Upper lobe of left lung (tissue), 6 donors: ENCODE results near the gene TAF1B. TPM values are rescaled to one million over a fixed set of nuclear protein-coding genes. Genes with fewer than 3 reads are reported as not detected.

Experiments
- ATAC-seq, 2 donors: fragments of 200-7000 bp; cut with Tn5 transposase; one replicate each; pipeline ENCODE4 v1.9.1; 2022; ENCODE audit warnings: mild to moderate bottlenecking in 2 of 2, moderate library complexity in 2 of 2; ENCODE audit not compliant: low FRiP score in 2 of 2
- DNase-seq, 2 donors: peaks; one replicate each; pipeline ENCODE4 v3.0.0-alpha.2; 2019 to 2020
- H3K27ac ChIP-seq, 4 donors: fragments of 200-600 bp; sonication (generic); one replicate each; pipeline ENCODE4 v1.5.1; 2016 to 2019
- H3K27me3 ChIP-seq, 4 donors: fragments of 200-600 bp; sonication (generic); one replicate each; pipeline ENCODE4 v1.5.1; 2017 to 2019
- H3K36me3 ChIP-seq, 4 donors: fragments of 200-600 bp; sonication (generic); one replicate each; pipeline ENCODE4 v1.5.1; 2016 to 2019
- H3K4me1 ChIP-seq, 4 donors: fragments of 200-600 bp; sonication (generic); one replicate each; pipeline ENCODE4 v1.5.1; 2018 to 2019
- H3K4me3 ChIP-seq, 4 donors: fragments of 200-600 bp; sonication (generic); one replicate each; pipeline ENCODE4 v1.5.1; 2017 to 2019; ENCODE audit warnings: mild to moderate bottlenecking in 2 of 4, moderate library complexity in 1 of 4
- H3K9me3 ChIP-seq, 4 donors: fragments of 200-600 bp; sonication (generic); one replicate each; pipeline ENCODE4 v1.5.1; 2018 to 2019
- CTCF ChIP-seq, 6 experiments: fragments of 450-650 bp in 4 of 6; fragments of 200-600 bp in 2 of 6; sonication (generic) in 2 of 6; IDR thresholded peaks; one replicate each; pipeline ENCODE4 v1.5.1; 2016 to 2019; ENCODE audit warnings: antibody characterized with exemption in 6 of 6
- EP300 ChIP-seq, 4 donors: sonication (generic); formaldehyde crosslinking; IDR thresholded peaks; one replicate each; pipeline ENCODE4 v1.5.1; 2017; ENCODE audit warnings: antibody characterized with exemption in 4 of 4, control low read depth in 2 of 4
- POLR2A ChIP-seq, 4 donors: fragments of 450-650 bp; IDR thresholded peaks; one replicate each; pipeline ENCODE4 v1.5.1; 2016 to 2017; ENCODE audit warnings: antibody characterized with exemption in 4 of 4, mild to moderate bottlenecking in 2 of 4
- POLR2AphosphoS5 ChIP-seq, 2 donors: sonication (generic); formaldehyde crosslinking; IDR thresholded peaks; one replicate each; pipeline ENCODE4 v1.5.1; 2017; ENCODE audit warnings: antibody characterized with exemption in 2 of 2
- WGBS, 2 donors: methylation state at CpG; one replicate each; pipeline ENCODE4 v1.1.5; 2017 to 2018; 5-methylcytosine and 5-hydroxymethylcytosine counted together
- total RNA-seq, 6 donors: library from RNA; depleted of rRNA in 4 of 6; stranded (reverse); fragments of >200 nt in 4 of 6; gene quantifications; one replicate each; pipeline versions ENCODE4 v1.1.0 to v1.2.1, GENCODE V29; 2016 to 2021
- donor health status: DM: no; HTN: no; CAD: no; lungs with moderate emphysema.
- donor health status: DM: no; HTN: yes; CAD: no; lungs with severe emphysema.

The TAF1B gene
- total RNA-seq, 6 donors from 2014 or later, result 8.5 to 24.3 (median 16.7) TPM

- ATAC-seq, result peak; percentile 52 to 65
- WGBS, 2 donors, result 72 to 80% methylated on average over 15 to 25 of the region's 25 CpGs
- peak; percentile 58 to 83 for DNase-seq
- Histone ChIP-seq H3K4me1 (peaks cover 25 to 32% (median 27%) of the 10 kb centered on the region in 4 donors), H3K9me3 (no peaks in the 10 kb centered on the region), H3K27ac (peak overlapping the region in 3 of 4 donors; percentile 38 to 69 (median 60)), H3K27me3 (no peaks in the 10 kb centered on the region), H3K4me3 (no peak overlapping the region), H3K36me3 (no peaks in the 10 kb centered on the region)
- TF ChIP-seq CTCF (IDR thresholded peaks at IDR 0.05) (no peak), EP300 (IDR thresholded peaks at IDR 0.05) (no peak), POLR2AphosphoS5 (IDR thresholded peaks at IDR 0.05) (no peak), POLR2A (IDR thresholded peaks at IDR 0.05) (no peak)
These were observed 42.1 kb upstream of the TAF1B start for GRCh38 chr2:9800975-9801726.

- Histone ChIP-seq H3K27me3 (no peaks in the 10 kb centered on the region), H3K4me3 (no peak overlapping the region), H3K36me3 (no peaks in the 10 kb centered on the region), H3K27ac (no peak overlapping the region), H3K4me1 (peaks cover 25 to 32% (median 27%) of the 10 kb centered on the region in 4 donors), H3K9me3 (no peaks in the 10 kb centered on the region)
- no peak for ATAC-seq
- 87 to 92% methylated on average over 8 of the region's 8 CpGs for WGBS, 2 donors
- DNase-seq, result peak in 1 of 2 donors; percentile 30
- TF ChIP-seq POLR2A (IDR thresholded peaks at IDR 0.05), result no peak
- no peak for TF ChIP-seq POLR2AphosphoS5 (IDR thresholded peaks at IDR 0.05)
- no peak for TF ChIP-seq CTCF (IDR thresholded peaks at IDR 0.05)
- TF ChIP-seq EP300 (IDR thresholded peaks at IDR 0.05), result no peak
These were observed 40.7 kb upstream of the TAF1B start for GRCh38 chr2:9802576-9802993.

- no peak for DNase-seq
- no peaks in the 10 kb centered on the region for H3K36me3 ChIP-seq
- H3K4me3 ChIP-seq, result no peak overlapping the region
- peaks cover 25 to 32% (median 27%) of the 10 kb centered on the region in 4 donors for H3K4me1 ChIP-seq
- 76 to 81% methylated on average over 17 of the region's 17 CpGs for WGBS, 2 donors
- no peaks in the 10 kb centered on the region for H3K27me3 ChIP-seq
- H3K27ac ChIP-seq, result no peak overlapping the region
- no peaks in the 10 kb centered on the region for H3K9me3 ChIP-seq
- no peak for ATAC-seq
- no peak for TF ChIP-seq EP300 (IDR thresholded peaks at IDR 0.05)
- no peak for TF ChIP-seq POLR2AphosphoS5 (IDR thresholded peaks at IDR 0.05)
- TF ChIP-seq CTCF (IDR thresholded peaks at IDR 0.05), result no peak
- TF ChIP-seq POLR2A (IDR thresholded peaks at IDR 0.05), result no peak
These were observed 40.1 kb upstream of the TAF1B start for GRCh38 chr2:9803023-9803805.

GRCh38 chr2:9805435-9806297, 37.6 kb upstream of the TAF1B start:
- H3K27me3 ChIP-seq, result no peaks in the 10 kb centered on the region
- WGBS, 2 donors, result 67 to 69% methylated on average over 8 of the region's 8 CpGs
- ATAC-seq (no peak), DNase-seq (no peak)
- no peaks in the 10 kb centered on the region for H3K36me3 ChIP-seq
- H3K27ac ChIP-seq, result no peak overlapping the region
- TF ChIP-seq POLR2AphosphoS5 (IDR thresholded peaks at IDR 0.05) (no peak), CTCF (IDR thresholded peaks at IDR 0.05) (no peak), POLR2A (IDR thresholded peaks at IDR 0.05) (no peak), EP300 (IDR thresholded peaks at IDR 0.05) (no peak)
- H3K9me3 ChIP-seq, result no peaks in the 10 kb centered on the region
- peaks cover 10 to 21% (median 14%) of the 10 kb centered on the region in 4 donors for H3K4me1 ChIP-seq
- H3K4me3 ChIP-seq, result no peak overlapping the region
